WTC11 (cell line): ENCODE data around the gene GCC2.

Experiments used
- ATF1 ChIP-seq: sonication (generic); formaldehyde crosslinking; IDR thresholded peaks from 2 replicates; pipeline ENCODE4 v1.8.1; 2023; ENCODE audit warnings: mild to moderate bottlenecking, moderate library complexity, missing genetic modification reagents
- CREM ChIP-seq: sonication (generic); formaldehyde crosslinking; IDR thresholded peaks from 2 replicates; pipeline ENCODE4 v1.8.1; 2022; ENCODE audit warnings: mild to moderate bottlenecking, missing genetic modification reagents, moderate library complexity
- CTCF ChIP-seq: fragments of 200-600 bp; IDR thresholded peaks from 2 replicates; pipeline ENCODE4 v1.8.0; 2022; ENCODE audit warnings: antibody characterized with exemption
- E2F4 ChIP-seq: sonication (generic); formaldehyde crosslinking; IDR thresholded peaks from 2 replicates; pipeline ENCODE4 v1.8.1; 2022; ENCODE audit warnings: low read depth, mild to moderate bottlenecking, moderate library complexity, missing genetic modification reagents, borderline replicate concordance
- HMGA2 ChIP-seq: fragments of 250-450 bp; sonication (Bioruptor Pico); IDR thresholded peaks from 2 replicates; pipeline ENCODE4 v1.4.0; 2021; ENCODE audit warnings: mild to moderate bottlenecking, moderate library complexity
- MAX ChIP-seq: sonication (generic); formaldehyde crosslinking; IDR thresholded peaks from 2 replicates; pipeline ENCODE4 v1.8.0; 2022; ENCODE audit warnings: mild to moderate bottlenecking, missing genetic modification reagents
- SP1 ChIP-seq: sonication (generic); formaldehyde crosslinking; conservative IDR thresholded peaks from 2 replicates; pipeline ENCODE4 v1.8.1; 2022; ENCODE audit warnings: missing genetic modification reagents
- ZNF263 ChIP-seq: sonication (generic); formaldehyde crosslinking; IDR thresholded peaks from 2 replicates; pipeline ENCODE4 v1.8.1; 2022; ENCODE audit warnings: low read depth, mild to moderate bottlenecking, moderate library complexity, missing genetic modification reagents
- ZNF671 ChIP-seq: fragments of 250-450 bp; sonication (Bioruptor Pico); IDR thresholded peaks from 2 replicates; pipeline ENCODE4 v1.8.0; 2021; ENCODE audit warnings: mild to moderate bottlenecking
- TF ChIP-seq, protein P1 (sequence below): sonication (generic); formaldehyde crosslinking; IDR thresholded peaks from 2 replicates; pipeline ENCODE4 v1.8.1; 2023; ENCODE audit warnings: mild to moderate bottlenecking, missing genetic modification reagents, moderate library complexity

DNA sequence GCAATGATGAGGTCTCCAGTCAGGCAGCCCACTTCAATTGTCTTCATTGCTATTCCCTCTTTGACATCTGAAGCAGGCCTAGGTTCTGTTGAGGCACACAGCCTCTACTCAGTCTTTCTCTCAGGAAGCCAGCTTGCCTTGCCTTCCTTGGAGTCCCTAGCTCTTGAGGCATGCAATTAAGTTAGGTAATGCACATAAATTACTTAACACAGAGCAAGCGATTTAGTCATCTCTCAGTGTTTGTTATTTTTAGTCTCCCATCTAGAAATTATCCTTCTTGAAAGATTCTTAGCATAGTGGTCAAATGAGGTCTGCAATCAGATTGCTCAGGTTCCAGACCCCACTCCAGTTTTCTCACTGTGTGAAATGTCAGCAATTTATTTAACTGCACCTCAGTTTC lies 39.2 kb upstream of the GCC2 start:
- no peak for TF ChIP-seq ZNF671
- no peak for TF ChIP-seq ZNF263
- no peak for TF ChIP-seq ATF1 (CRISPR knock-in tag)
- TF ChIP-seq, protein P1, sequence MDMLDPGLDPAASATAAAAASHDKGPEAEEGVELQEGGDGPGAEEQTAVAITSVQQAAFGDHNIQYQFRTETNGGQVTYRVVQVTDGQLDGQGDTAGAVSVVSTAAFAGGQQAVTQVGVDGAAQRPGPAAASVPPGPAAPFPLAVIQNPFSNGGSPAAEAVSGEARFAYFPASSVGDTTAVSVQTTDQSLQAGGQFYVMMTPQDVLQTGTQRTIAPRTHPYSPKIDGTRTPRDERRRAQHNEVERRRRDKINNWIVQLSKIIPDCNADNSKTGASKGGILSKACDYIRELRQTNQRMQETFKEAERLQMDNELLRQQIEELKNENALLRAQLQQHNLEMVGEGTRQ: no peak
- no peak for TF ChIP-seq CREM (CRISPR knock-in tag)
- TF ChIP-seq SP1 (CRISPR knock-in tag): no peak
- TF ChIP-seq HMGA2 (CRISPR knock-in tag): no peak
- no peak for TF ChIP-seq CTCF
- TF ChIP-seq E2F4 (CRISPR knock-in tag): no peak
- TF ChIP-seq MAX: no peak
